ENCODE measurements around the gene AP3B2.
"Not testable (repeated sequence)": the region's sequence is repeated elsewhere in the genome, so short reads cannot be mapped to it uniquely, and the experiment has no call there.

The AP3B2 gene, protein sequence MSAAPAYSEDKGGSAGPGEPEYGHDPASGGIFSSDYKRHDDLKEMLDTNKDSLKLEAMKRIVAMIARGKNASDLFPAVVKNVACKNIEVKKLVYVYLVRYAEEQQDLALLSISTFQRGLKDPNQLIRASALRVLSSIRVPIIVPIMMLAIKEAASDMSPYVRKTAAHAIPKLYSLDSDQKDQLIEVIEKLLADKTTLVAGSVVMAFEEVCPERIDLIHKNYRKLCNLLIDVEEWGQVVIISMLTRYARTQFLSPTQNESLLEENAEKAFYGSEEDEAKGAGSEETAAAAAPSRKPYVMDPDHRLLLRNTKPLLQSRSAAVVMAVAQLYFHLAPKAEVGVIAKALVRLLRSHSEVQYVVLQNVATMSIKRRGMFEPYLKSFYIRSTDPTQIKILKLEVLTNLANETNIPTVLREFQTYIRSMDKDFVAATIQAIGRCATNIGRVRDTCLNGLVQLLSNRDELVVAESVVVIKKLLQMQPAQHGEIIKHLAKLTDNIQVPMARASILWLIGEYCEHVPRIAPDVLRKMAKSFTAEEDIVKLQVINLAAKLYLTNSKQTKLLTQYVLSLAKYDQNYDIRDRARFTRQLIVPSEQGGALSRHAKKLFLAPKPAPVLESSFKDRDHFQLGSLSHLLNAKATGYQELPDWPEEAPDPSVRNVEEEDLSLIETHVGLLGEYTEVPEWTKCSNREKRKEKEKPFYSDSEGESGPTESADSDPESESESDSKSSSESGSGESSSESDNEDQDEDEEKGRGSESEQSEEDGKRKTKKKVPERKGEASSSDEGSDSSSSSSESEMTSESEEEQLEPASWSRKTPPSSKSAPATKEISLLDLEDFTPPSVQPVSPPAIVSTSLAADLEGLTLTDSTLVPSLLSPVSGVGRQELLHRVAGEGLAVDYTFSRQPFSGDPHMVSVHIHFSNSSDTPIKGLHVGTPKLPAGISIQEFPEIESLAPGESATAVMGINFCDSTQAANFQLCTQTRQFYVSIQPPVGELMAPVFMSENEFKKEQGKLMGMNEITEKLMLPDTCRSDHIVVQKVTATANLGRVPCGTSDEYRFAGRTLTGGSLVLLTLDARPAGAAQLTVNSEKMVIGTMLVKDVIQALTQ

DNA sequence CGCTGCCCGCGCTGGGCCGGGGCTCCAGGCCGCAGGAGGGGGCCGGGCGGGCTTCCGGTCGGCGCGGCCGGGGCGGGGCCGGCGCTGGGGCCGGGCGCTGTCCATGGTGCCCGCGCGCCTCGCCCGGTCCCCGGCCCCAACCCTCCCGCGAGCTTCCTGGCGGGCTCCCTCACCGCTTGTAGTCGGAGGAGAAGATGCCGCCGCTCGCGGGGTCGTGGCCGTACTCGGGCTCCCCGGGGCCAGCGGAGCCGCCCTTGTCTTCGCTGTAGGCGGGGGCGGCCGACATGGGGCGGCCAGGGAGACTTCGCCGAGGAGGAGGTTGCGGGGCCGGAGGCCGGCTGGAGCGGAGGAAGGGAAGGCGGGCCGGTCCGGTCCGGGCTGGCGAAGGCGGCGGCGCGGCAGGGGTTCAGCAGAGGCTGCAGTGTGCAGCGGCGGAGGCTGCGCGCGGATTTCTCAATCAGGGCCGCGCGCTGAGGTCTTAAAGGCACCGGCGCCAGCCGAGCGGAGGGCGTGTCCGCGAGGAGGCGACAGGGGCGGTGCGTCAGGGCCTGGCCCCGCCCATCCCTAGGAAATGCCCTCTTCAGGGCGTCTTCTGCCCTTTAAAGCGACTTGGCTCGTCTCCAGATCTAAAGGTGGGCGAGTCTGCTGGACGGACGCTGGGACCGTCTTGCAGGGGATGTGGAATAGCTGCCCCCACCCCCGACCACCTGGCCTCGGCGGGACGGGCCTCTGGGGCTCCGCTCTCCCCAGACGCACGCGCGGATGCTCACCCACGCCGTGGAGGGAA, at the start of gene AP3B2:
Gene AP3B2, minus strand, starts transcription at position 455 of the 787 bp plus-strand sequence. Its CDS starts 169 bp downstream, at position 286.
- DNase-seq = peak; percentile 11

DNA sequence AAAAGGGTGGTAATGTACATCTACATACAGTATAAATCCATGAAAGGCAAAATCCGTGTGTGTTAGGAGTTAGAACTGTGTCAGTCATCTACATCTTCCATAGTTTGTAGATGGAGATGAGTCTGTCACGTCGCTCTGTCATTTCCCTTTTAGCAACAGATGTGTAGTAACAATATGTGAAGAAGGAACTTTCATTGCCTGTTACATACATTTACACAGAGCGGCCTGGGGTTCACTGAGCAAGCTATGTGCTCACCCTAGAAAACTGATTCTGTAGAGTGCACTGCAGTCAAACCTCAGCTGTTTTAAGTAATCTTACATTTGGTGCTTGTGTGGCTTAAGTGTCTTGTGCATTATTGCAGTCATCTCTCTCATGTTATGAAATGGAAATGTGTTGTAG, 41.6 kb upstream of the AP3B2 start:
- no peak for DNase-seq

DNA sequence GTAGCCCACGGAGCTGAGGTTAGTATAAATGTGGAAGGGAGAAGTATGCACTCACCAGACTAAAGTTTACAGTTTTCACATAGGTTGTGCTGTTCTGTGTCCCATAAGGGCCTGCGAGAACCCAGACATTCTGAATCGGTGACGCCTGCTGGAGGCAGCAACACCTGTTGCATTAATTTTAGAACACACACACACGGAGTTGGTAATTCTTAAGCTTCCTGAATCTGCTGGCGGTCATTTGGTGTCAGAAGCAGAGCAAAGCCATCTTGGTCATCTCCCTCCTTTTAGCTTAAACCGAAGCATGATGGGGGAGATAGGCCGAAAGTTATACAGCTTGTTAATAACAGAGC, 41.1 kb upstream of the AP3B2 start:
- DNase-seq = no peak

DNA sequence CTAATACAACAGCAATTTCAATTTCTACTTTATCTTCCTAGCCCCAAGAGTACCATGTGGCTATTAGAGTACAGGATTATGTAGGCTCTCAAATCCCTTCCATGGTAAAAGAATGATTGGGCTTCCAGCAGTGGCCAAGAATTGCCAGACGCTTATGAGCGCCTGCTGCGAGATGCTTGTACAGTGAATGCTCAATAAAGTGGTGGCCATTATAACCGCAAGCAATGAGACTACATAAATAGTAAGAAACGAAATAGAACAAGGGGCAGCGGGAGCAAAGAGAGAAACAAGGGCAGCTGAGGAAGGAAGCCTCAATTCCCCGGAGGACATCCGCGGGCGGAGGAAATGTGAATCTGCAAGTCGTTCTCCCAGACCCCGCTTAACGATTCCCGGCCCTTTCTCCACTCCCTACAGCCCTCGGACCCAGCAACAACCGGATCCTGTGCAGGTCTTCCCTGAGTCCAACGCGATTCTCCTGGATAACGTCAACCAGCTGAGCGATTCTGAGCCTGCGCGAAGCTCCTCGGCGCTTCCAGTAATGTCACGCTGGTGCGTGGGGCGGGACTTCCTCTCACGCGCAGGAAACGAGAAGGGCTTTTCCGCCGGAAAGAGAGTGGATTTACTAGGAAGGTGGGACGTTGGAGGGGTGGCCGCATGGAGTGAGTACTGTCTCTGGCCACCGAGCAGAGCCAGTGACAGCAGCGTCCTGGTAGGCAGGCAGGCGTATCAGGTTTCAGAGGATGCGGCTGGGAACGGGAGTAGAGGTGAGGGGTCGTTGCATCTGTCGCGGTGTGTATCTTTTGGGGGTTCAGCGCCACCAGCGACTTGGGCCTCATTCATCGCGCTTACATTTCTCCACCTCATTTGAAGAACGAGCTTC, 40.5 kb upstream of the AP3B2 start:
- peak; percentile 76 for DNase-seq

DNA sequence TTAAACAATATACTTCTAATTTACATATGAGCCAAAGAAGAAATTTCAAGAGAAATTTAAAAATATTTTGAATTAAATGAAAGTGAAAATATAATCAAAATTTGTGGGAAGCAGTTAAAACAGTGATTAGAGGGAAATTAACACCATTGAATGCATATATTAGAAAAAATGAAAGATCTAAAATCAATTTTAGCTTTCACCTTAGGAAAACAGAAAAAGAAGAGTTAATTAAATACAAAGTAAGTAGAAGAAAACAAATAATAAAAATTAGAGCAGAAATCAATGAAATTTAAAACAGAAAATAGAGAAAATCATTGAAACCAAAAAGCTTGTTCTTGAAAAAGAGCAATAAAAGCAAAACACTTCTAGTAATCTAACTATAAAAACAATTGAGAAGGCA, 38.6 kb upstream of the AP3B2 start:
- DNase-seq = no peak

DNA sequence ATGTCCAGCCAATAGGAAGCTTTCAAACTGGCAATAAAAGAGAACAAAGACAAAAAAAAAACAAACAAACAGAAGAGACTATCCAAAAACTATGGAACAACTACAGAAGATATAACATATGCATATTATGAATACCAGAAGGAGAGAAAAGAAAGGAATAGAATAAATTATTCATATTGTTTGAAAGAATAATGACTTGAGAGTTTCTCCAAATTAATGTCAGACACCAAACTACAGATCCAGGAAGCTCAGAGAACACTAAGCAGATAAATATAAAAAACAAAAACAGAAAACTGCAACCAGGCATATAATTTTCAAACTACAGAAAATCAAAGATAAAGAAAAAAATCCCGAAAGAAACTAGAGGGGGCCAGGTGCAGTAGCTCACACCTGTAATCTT, 34.1 kb upstream of the AP3B2 start:
- DNase-seq = no peak

DNA sequence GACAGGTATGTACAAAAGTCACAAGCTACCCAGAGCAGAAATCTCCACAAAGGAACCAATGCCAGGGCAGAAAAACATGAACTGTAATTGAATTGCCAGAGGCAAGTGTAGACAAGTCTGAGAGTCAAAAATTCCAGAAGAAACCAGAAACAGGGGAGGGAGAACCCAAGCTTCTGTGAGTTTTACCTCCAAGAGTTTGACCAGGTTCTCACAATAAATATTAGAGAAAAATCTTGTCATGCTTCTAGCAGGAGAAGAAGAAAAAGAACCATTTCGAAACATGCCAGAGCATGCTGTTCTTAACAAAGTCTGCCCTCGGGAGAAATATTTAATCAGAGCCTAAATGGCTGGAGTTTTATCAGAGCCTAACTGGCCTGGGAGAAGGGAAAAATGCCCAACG, 32.5 kb upstream of the AP3B2 start:
- no peak for DNase-seq

DNA sequence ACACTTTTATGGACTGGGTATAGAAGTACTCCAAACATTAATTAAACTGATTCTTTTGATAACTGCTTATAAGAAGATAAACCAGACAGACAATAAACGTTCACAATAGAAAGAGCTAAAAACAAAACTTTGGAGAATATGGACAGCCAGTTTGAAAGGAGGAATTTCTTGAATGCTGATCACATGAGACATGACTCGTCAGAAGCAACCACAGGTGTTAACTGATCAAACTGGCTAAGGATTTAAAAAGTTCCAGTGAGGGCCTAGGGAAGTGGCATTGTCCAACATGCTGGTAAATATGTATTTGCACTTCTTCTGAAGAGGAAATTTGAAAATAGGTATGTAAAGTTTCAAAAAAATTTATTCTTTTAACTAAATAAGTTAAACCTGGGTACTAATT, 29.4 kb upstream of the AP3B2 start:
- DNase-seq = no peak

DNA sequence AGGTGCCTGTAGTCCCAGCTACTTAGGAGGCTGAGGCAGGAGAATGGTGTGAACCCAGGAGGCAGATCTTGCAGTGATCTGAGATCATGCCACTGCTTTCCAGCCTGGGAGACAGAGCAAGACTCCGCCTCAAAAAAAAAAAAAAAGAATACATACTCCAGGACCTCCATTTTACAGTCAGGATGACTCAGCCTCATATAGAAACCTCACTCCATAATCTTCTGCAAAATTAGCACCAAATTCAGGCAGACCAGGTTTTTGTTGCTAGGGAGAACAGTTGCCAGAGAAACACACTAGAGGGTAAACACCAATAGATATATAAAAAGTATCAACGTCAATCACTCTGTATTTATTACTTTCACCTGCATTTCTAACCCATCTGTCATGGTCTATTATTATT, 28.3 kb upstream of the AP3B2 start:
- DNase-seq = no peak

DNA sequence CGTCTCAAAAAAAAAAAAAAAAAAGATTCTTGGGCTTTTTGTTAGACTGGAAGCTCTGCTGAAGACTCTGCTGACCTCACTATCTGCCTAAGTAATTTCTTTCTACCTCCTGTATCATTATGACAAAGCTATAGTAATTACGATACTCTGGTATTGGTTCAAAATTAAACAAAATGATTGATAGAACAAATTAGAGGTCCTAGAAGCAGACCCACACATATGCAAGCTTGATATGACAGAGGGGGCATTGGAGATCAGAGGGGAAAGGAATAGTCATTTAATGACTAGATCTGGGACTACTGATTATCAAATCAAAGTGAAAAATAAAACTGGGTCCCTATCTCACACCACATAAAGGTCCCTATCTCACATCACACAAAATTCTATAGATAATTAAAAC, 21.9 kb upstream of the AP3B2 start:
- DNase-seq = no peak

DNA sequence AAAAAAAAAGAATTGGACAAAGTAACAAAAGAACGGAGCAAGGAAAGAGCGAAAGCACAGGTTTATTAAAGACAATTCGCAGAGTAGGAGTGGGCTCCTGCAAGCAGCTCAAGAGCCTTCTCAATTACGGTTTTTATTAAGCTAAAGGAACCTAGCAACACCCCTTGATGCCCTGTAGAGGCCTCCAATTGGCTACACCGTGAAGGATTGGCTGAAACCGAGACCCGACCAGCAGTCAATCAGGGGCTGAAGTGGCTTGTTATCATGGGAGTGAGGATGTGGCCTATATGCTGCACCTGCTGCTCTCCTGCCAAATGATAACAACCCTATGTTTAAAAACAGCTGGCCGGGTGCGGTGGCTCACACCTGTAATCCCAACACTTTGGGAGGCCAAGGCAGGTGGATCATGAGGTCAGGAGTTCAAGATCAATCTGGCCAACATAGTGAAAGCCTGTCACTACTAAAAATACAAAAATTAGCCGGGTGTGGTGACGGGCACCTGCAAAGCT, 20.4 kb upstream of the AP3B2 start:
- no peak for DNase-seq

DNA sequence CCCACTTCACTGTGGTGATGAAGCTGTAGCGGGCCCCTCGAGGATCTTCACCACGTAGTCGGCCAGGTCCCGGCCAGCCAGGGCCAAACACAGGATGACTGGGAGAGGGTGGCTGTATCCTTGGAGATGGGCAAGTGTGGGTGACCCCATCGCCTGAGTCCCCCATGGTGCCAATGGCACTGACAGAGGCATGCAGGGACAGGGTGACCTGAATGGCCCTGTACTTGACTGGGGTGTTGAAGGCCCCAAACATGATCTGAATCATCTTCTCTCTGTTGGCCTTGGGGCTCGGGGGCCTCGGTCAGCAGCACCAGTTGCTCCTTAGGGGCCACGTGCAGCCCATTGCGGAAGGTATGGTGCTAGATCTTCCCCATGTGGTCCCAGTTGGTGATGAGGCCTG, 17.1 kb upstream of the AP3B2 start:
- DNase-seq = no peak

DNA sequence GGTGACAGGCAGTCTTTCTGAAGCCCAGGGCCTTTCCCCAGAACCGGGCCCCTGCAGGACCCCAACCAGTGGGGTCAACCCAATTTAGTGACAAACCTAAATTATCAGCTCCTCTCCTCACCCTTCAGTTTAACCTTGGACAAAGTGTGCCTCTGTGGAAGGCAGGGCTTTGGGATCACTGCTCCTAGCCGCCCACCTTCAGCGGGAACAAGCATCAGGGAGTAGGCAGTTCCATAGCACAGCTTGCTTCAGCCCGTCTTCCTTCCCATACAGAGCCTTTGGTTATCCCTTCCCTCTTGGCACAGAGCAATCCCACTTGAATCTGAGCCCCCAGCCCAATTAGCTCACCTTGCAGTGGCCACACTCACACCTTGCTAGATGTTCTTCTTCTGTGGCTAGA, 5.3 kb upstream of the AP3B2 start:
- DNase-seq = no peak

DNA sequence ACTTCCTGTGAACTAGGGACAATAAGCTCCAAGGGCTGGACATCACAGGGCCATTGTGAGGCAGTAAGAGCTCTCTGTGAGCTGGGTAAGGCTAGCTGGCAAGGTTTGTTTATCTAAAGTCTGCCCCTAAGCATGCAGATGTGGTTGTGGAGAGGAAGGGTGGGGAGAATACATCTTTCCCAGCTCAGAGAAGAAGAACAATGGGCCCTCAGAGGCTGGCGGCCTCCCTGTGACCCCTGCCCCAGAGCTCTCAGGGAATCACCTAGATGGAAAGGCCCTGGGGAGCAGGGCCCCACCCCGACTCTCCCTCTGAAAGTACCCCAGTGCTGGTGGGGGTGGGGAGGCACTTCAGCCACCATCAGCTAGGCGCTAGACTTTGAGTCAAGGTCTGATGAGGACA, 4.3 kb upstream of the AP3B2 start:
- DNase-seq = no peak

DNA sequence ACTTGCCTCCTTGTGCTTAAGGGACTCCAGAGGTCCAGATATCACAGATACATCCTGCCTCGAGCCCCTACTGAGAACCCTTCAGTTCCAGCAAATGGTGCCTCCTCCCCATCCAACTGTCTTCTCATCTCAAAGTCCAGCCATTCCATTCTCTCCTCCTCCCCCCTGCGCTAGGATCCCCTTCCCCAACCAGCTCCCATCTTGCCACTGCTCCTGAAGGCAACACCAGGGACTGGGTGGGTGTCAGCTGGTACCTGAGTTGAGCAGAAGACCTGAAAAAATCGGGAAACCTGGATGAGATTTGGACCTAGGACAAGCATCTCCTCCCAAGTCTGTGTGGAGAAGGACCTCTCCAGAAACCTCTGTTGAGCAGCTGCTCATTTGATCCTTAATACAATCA, 2.4 kb upstream of the AP3B2 start:
- DNase-seq = no peak

DNA sequence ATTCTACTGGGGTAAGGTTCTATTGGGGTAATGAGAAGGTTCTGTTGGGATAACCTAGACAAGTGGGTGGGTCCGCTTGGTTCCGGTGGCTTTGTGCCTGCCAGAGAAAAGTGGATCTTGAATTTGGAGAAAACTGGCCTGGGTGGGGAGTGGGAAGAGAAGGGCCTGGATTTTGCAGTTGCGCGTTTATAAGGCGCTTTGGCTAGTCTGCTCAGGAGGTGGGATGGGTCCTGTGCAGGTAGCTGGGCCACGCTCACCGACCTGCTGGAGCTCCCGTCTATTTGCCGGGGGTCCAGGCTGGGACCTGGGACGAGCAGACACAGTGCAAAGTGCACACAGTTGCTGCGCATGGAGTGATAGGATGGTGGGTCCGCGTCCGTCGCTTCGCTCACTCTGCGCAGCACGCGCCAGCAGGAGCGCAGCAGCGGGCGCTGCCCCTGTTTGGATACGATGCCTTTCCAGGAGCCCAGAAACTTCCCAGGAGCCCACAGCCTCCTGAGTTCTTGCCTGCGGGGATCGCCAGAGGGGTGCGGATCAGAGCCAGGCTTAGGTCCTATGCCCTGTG, 1.3 kb upstream of the AP3B2 start:
- no peak for DNase-seq

DNA sequence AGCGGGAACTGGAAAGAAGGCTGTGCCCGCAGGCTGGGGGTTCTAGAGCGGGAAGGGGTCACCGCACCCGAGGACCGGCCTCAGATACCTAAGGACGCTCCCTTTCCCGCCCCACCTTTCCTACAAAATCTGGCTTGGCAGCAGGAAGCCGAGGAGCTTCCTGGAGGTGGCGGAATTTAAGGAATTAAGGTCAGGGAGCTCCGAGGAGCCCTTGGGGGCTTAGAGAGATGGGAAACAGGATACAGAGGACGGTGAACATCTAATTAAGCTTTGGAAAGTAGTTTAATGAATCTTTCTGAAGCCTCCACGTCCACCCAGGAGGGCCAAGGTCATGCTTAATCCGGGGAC, 507 bp upstream of the AP3B2 start:
- DNase-seq = no peak

DNA sequence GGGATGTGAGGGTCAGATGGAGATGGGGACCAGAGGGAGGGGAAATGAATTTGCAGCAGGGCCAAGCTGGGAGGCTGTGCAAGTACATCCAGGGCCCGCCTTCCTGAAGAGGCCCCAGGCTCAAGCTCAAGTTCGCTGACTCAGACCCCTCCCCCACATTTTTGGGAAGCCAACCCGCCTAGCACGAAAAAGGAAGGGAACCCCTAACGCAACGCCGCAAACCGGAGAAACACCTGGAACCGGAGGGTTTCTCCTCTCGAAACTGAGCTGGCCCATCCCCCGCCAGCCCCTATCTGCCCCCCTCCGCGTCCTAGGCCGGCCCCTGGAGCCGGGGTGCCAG, 624 bp downstream of the AP3B2 start:
- no peak for DNase-seq

DNA sequence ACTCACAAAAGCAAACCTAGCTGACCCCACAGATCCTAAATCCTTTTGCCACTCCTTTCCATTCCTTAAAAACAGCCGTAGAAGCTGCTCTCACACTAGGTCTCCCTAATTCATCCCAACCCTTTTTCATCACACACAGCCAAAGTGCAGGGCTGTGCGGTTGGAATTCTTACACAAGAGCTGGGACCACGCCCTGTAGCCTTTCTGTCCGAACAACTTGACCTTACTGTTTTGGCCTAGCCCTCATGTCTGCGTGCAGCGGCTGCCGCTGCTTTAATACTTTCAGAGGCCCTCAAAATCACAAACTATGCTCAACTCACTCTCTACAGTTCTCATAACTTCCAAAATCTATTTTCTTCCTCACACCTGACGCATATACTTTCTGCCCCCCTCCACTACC, 3.8 kb downstream of the AP3B2 start:
- DNase-seq = not testable (repeated sequence)

DNA sequence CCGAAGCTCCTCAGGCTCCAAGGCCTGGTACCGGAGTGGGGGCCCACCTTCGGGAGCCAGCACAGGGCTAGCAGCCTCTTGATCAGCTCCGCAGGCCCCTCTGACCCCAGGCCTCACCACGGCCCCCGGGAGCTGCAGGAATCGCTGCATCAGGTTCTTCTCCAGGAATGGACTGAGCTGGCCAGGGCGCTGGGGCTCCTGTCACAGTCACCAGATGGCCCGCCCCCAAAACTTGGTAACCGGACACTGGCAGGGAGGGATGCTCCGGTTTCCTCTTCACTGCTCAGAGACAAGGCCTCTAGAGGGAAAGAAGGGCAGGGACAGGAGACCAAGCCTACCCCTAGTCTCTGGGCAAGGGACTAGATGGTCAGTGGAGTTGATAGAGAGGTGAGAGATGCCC, 9.9 kb downstream of the AP3B2 start:
- no peak for DNase-seq

DNA sequence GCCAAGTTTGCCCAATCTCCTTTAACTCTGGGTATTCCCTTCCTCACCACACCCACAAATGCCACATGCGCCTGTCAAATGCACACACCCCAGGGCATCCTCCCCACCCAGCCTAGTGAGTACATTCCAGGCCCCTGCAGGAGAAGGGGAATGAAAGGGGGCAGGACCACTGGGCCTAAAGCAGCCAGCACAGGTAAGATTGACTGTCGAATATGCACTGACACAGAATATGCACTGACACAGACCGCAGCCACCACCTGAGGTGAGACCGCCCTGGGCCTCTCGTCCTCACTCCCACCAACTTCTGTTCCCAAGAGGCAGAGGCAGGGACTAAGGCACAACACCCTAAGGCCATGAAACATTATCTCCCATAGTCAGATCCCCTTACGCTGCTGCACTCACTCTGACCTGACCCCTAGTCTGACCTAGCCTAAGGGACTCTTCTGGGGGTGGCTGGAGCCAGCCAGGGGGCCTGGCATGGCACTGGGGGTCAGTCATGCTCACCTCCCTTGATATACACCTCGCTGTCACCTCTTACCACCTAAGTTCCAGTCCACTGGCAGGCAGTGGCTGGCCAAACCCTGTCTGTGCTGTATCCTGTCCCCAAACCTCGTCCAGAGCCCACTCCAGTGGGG, 10.8 kb downstream of the AP3B2 start:
- DNase-seq = no peak

All from NCI-H2029 treated with DMSO at 0.1 percent for 48 hours (cell line).